ENCODE measurements around the gene ARMC12. TPM values are rescaled to one million over a fixed set of nuclear protein-coding genes. Genes with fewer than 3 reads are reported as not detected.

ARMC12 gene
- total and polyA plus RNA-seq, 2 experiments from 2014 or later: 0.90 to 0.94 TPM

DNA sequence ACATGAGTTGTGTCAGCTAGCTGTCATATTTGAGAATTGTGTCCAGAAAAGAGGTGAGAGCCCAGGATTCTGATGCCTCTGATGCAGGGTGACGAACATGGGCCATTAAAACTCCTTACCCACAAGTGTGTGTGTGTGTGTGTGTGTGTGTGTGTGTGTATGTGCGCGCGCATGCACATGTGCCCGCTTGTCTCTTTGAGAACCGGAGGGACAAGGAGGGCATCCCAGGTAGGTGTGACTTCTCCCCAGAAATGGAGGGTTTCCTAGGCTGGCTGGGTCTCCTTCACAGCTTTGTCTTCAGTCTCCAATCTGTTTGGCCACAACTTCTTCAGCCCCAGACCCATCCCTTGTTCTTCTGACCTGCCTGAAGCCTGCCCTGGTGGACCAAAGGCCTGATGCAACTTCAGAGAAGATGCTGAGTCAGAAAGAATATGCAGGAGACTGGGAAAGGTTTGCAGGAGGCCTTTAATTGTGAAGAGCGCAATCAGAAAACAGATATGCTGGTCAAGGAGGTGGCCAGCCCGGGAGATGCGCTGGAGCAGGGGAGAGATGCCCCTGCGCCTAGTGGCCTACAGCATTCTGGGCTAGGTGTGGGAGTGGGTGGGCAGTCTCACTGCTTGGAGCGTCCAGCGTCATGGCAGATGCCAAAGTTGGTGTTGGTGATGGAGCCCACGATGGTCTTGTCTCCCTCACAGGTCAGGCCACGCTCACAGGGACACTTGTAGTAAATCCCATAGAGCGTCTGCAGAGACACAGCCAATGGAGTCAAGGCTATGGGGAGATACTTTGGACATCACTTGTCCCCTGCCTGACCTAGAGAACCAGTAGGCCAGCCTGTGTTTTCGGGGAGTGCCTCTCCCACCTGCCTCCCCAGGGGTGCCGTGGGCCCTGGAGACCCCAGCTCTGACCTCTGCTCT lies 58.0 kb downstream of the ARMC12 start (continued):
- TF ChIP-seq, protein P1, sequence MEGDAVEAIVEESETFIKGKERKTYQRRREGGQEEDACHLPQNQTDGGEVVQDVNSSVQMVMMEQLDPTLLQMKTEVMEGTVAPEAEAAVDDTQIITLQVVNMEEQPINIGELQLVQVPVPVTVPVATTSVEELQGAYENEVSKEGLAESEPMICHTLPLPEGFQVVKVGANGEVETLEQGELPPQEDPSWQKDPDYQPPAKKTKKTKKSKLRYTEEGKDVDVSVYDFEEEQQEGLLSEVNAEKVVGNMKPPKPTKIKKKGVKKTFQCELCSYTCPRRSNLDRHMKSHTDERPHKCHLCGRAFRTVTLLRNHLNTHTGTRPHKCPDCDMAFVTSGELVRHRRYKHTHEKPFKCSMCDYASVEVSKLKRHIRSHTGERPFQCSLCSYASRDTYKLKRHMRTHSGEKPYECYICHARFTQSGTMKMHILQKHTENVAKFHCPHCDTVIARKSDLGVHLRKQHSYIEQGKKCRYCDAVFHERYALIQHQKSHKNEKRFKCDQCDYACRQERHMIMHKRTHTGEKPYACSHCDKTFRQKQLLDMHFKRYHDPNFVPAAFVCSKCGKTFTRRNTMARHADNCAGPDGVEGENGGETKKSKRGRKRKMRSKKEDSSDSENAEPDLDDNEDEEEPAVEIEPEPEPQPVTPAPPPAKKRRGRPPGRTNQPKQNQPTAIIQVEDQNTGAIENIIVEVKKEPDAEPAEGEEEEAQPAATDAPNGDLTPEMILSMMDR (conservative IDR thresholded peaks at IDR 0.05; ENCODE audit: low read depth in 2 of 2): no peak
- no peak for TF ChIP-seq ZNF114 (CRISPR knock-in tag; IDR thresholded peaks at IDR 0.05)
- TF ChIP-seq CREB1 (CRISPR knock-in tag; IDR thresholded peaks at IDR 0.05; ENCODE audit: low read depth): no peak
- TF ChIP-seq, protein P2, sequence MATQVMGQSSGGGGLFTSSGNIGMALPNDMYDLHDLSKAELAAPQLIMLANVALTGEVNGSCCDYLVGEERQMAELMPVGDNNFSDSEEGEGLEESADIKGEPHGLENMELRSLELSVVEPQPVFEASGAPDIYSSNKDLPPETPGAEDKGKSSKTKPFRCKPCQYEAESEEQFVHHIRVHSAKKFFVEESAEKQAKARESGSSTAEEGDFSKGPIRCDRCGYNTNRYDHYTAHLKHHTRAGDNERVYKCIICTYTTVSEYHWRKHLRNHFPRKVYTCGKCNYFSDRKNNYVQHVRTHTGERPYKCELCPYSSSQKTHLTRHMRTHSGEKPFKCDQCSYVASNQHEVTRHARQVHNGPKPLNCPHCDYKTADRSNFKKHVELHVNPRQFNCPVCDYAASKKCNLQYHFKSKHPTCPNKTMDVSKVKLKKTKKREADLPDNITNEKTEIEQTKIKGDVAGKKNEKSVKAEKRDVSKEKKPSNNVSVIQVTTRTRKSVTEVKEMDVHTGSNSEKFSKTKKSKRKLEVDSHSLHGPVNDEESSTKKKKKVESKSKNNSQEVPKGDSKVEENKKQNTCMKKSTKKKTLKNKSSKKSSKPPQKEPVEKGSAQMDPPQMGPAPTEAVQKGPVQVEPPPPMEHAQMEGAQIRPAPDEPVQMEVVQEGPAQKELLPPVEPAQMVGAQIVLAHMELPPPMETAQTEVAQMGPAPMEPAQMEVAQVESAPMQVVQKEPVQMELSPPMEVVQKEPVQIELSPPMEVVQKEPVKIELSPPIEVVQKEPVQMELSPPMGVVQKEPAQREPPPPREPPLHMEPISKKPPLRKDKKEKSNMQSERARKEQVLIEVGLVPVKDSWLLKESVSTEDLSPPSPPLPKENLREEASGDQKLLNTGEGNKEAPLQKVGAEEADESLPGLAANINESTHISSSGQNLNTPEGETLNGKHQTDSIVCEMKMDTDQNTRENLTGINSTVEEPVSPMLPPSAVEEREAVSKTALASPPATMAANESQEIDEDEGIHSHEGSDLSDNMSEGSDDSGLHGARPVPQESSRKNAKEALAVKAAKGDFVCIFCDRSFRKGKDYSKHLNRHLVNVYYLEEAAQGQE (IDR thresholded peaks at IDR 0.05; ENCODE audit: unreplicated experiment): no peak
- TF ChIP-seq NANOG (IDR thresholded peaks at IDR 0.05; ENCODE audit: borderline replicate concordance): no peak
- TF ChIP-seq, protein P3, sequence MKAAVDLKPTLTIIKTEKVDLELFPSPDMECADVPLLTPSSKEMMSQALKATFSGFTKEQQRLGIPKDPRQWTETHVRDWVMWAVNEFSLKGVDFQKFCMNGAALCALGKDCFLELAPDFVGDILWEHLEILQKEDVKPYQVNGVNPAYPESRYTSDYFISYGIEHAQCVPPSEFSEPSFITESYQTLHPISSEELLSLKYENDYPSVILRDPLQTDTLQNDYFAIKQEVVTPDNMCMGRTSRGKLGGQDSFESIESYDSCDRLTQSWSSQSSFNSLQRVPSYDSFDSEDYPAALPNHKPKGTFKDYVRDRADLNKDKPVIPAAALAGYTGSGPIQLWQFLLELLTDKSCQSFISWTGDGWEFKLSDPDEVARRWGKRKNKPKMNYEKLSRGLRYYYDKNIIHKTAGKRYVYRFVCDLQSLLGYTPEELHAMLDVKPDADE (IDR thresholded peaks at IDR 0.05): no peak
- no peak for TF ChIP-seq POLR2AphosphoS5 (IDR thresholded peaks at IDR 0.05; ENCODE audit: low read depth)
- TF ChIP-seq ZNF331 (CRISPR knock-in tag; IDR thresholded peaks at IDR 0.05; ENCODE audit: low read depth): no peak
- TF ChIP-seq STAT1 (IDR thresholded peaks at IDR 0.05; ENCODE audit: unreplicated experiment): no peak
- no peak for TF ChIP-seq EZH2phosphoT487 (IDR thresholded peaks at IDR 0.05; ENCODE audit: unreplicated experiment)
- TF ChIP-seq EZH2 (IDR thresholded peaks at IDR 0.05; ENCODE audit: low read depth, unreplicated experiment): no peak
- no peak for TF ChIP-seq JUNB (IDR thresholded peaks at IDR 0.05; ENCODE audit: unreplicated experiment)
